Ovary (tissue), 3 donors: ENCODE data around the gene TNRC6B.

ENCODE experiments used
- CTCF ChIP-seq, 3 donors: fragments of 450-650 bp in 2 of 3; fragments of 200-600 bp in 1 of 3; IDR thresholded peaks; one replicate each; pipeline versions ENCODE4 v1.5.1 to v1.8.0; 2016 to 2022; ENCODE audit warnings: antibody characterized with exemption in 3 of 3, mild to moderate bottlenecking in 1 of 3
- POLR2A ChIP-seq: fragments of 450-650 bp; IDR thresholded peaks from one replicate; pipeline ENCODE4 v1.6.1; 2017; ENCODE audit warnings: antibody characterized with exemption, mild to moderate bottlenecking, moderate library complexity
- donor health status: DM: no; HTN: no; CAD: no.

- TF ChIP-seq POLR2A (no peak), CTCF (IDR thresholded peaks at IDR 0.05) (no peak)
Measured at GRCh38 chr22:40181323-40181722, 3.6 kb downstream of the TNRC6B start.
